ENCODE results near the gene APOL6.
"Not testable (repeated sequence)": the region's sequence is repeated elsewhere in the genome, so short reads cannot be mapped to it uniquely, and the experiment has no call there.

The APOL6 gene

GRCh38 chr22:35618427-35619223, 29.6 kb upstream of the APOL6 start:
- no peak for DNase-seq

- DNase-seq, result no peak
Observed at GRCh38 chr22:35619336-35620094, 28.7 kb upstream of the APOL6 start.

GRCh38 chr22:35620624-35621251, 27.5 kb upstream of the APOL6 start:
- peak; percentile 31 for DNase-seq

- DNase-seq, result no peak
Observed at GRCh38 chr22:35621451-35621850, 26.8 kb upstream of the APOL6 start.

- peak; percentile 74 for DNase-seq
Observed at GRCh38 chr22:35622191-35622913, 25.9 kb upstream of the APOL6 start.

GRCh38 chr22:35623885-35624284, 24.4 kb upstream of the APOL6 start:
- not testable (repeated sequence) for DNase-seq

- DNase-seq, result no peak
Observed at GRCh38 chr22:35624547-35624946, 23.7 kb upstream of the APOL6 start.

GRCh38 chr22:35625763-35626432, 22.3 kb upstream of the APOL6 start:
- DNase-seq, result no peak

- no peak for DNase-seq
Observed at GRCh38 chr22:35627267-35628041, 20.8 kb upstream of the APOL6 start.

GRCh38 chr22:35628732-35629131, 19.5 kb upstream of the APOL6 start:
- DNase-seq, result no peak

- no peak for DNase-seq
Observed at GRCh38 chr22:35629406-35630216, 18.6 kb upstream of the APOL6 start.

GRCh38 chr22:35630387-35630793, 17.9 kb upstream of the APOL6 start:
- no peak for DNase-seq

- no peak for DNase-seq
Observed at GRCh38 chr22:35630891-35631290, 17.4 kb upstream of the APOL6 start.

- DNase-seq, result peak; percentile 10
Observed at GRCh38 chr22:35631597-35631996, 16.6 kb upstream of the APOL6 start.

GRCh38 chr22:35632935-35633334, 15.3 kb upstream of the APOL6 start:
- DNase-seq, result no peak

- no peak for DNase-seq
Observed at GRCh38 chr22:35633520-35633919, 14.7 kb upstream of the APOL6 start.

GRCh38 chr22:35634015-35634414, 14.2 kb upstream of the APOL6 start:
- no peak for DNase-seq

- no peak for DNase-seq
Observed at GRCh38 chr22:35634943-35635540, 13.2 kb upstream of the APOL6 start.

- DNase-seq, result no peak
Observed at GRCh38 chr22:35637254-35637653, 11.0 kb upstream of the APOL6 start.

GRCh38 chr22:35638001-35638400, 10.2 kb upstream of the APOL6 start:
- no peak for DNase-seq
